GM18867 (cell line): ENCODE data around the gene CST7.
"Not testable (repeated sequence)": the region's sequence is repeated elsewhere in the genome, so short reads cannot be mapped to it uniquely, and the experiment has no call there.

Source experiments
- ATAC-seq: cut with Tn5 transposase; IDR thresholded peaks from one replicate; pipeline ENCODE4 v1.9.1; 2021; ENCODE audit warnings: mild to moderate bottlenecking, moderate library complexity; ENCODE audit not compliant: unreplicated experiment

The CST7 gene

GRCh38 chr20:24948939-24949679, at the start of gene CST7:
CST7 (plus strand) TSS chr20:24949269; CDS start chr20:24949506, 237 bp downstream.
- peak; percentile 71 for ATAC-seq

- no peak for ATAC-seq
Measured at GRCh38 chr20:24906806-24907205, 42.3 kb upstream of the CST7 start.

GRCh38 chr20:24908642-24909041, 40.4 kb upstream of the CST7 start:
- no peak for ATAC-seq

GRCh38 chr20:24909086-24909780, 39.8 kb upstream of the CST7 start:
- ATAC-seq, result no peak

GRCh38 chr20:24909861-24910260, 39.2 kb upstream of the CST7 start:
- ATAC-seq, result no peak

- ATAC-seq, result no peak
Measured at GRCh38 chr20:24910461-24910860, 38.6 kb upstream of the CST7 start.

- no peak for ATAC-seq
Measured at GRCh38 chr20:24911461-24911860, 37.6 kb upstream of the CST7 start.

GRCh38 chr20:24912397-24913075, 36.5 kb upstream of the CST7 start:
- ATAC-seq, result no peak

GRCh38 chr20:24913076-24913628, 35.9 kb upstream of the CST7 start:
- ATAC-seq, result no peak

GRCh38 chr20:24914388-24915241, 34.5 kb upstream of the CST7 start:
- no peak for ATAC-seq

GRCh38 chr20:24915440-24915839, 33.6 kb upstream of the CST7 start:
- ATAC-seq, result no peak

GRCh38 chr20:24915892-24916291, 33.2 kb upstream of the CST7 start:
- no peak for ATAC-seq

- no peak for ATAC-seq
Measured at GRCh38 chr20:24916412-24916811, 32.7 kb upstream of the CST7 start.

- ATAC-seq, result no peak
Measured at GRCh38 chr20:24917056-24917455, 32.0 kb upstream of the CST7 start.

GRCh38 chr20:24917797-24918578, 31.1 kb upstream of the CST7 start:
- peak; percentile 55 for ATAC-seq

- ATAC-seq, result no peak
Measured at GRCh38 chr20:24918579-24919566, 30.2 kb upstream of the CST7 start.

- ATAC-seq, result not testable (repeated sequence)
Measured at GRCh38 chr20:24919665-24920064, 29.4 kb upstream of the CST7 start.

- ATAC-seq, result not testable (repeated sequence)
Measured at GRCh38 chr20:24920706-24921105, 28.4 kb upstream of the CST7 start.

- not testable (repeated sequence) for ATAC-seq
Measured at GRCh38 chr20:24929259-24929658, 19.8 kb upstream of the CST7 start.
